Thoracic aorta (tissue), 2 donors: ENCODE data around the gene CTNNA3. TPM values are rescaled to one million over a fixed set of nuclear protein-coding genes. Genes with fewer than 3 reads are reported as not detected.

Experiments used
- ATAC-seq: fragments of 150-250 bp; one replicate; pipeline ENCODE4 v1.8.0; 2017; ENCODE audit warnings: low read depth; ENCODE audit not compliant: insufficient number of reproducible peaks, low FRiP score
- DNase-seq: peaks from one replicate; pipeline ENCODE4 v3.0.0-alpha.2; 2020; ENCODE audit warnings: low spot score
- H3K27ac ChIP-seq, 2 donors: fragments of 200-600 bp; sonication (generic); 1 replicate in 1 of 2; 2 replicates in 1 of 2; pipeline ENCODE4 v1.5.1; 2016; ENCODE audit warnings: mild to moderate bottlenecking in 2 of 2, moderate library complexity in 2 of 2
- H3K27me3 ChIP-seq: fragments of 200-600 bp; sonication (generic); replicated peaks from 2 replicates; pipeline ENCODE4 v1.6.0; 2016; ENCODE audit warnings: mild to moderate bottlenecking; ENCODE audit not compliant: insufficient read depth
- H3K36me3 ChIP-seq: fragments of 200-600 bp; sonication (generic); one replicate; pipeline ENCODE4 v1.5.1; 2016
- H3K4me1 ChIP-seq, 2 donors: fragments of 200-600 bp; sonication (generic); 1 replicate in 1 of 2; 2 replicates in 1 of 2; pipeline versions ENCODE4 v1.5.1 to v1.6.0; 2016; ENCODE audit warnings: low read depth in 2 of 2, mild to moderate bottlenecking in 1 of 2; ENCODE audit not compliant: control insufficient read depth in 1 of 2
- H3K4me3 ChIP-seq: fragments of 200-600 bp; sonication (generic); 2 replicates; pipeline ENCODE4 v1.5.1; 2016; ENCODE audit warnings: mild to moderate bottlenecking
- H3K9me3 ChIP-seq: fragments of 200-600 bp; sonication (generic); 2 replicates; pipeline ENCODE4 v1.5.1; 2016
- CTCF ChIP-seq: fragments of 200-600 bp; sonication (generic); IDR thresholded peaks from one replicate; pipeline ENCODE4 v1.5.1; 2019; ENCODE audit warnings: antibody characterized with exemption
- total RNA-seq, 2 donors: library from RNA; depleted of rRNA; stranded (reverse); fragments of >200 nt; gene quantifications; one replicate each; pipeline versions ENCODE4 v1.1.0 to v1.2.3, GENCODE V29; 2016

CTNNA3 gene
- total RNA-seq, 2 donors from 2014 or later, result 0.95 to 1.2 TPM

- Histone ChIP-seq H3K4me1 (no peaks in the 10 kb centered on the region), H3K4me3 (no peak overlapping the region), H3K27ac (no peak overlapping the region), H3K27me3 (no peaks in the 10 kb centered on the region), H3K36me3 (no peaks in the 10 kb centered on the region), H3K9me3 (no peaks in the 10 kb centered on the region)
- no peak for DNase-seq
- no peak for TF ChIP-seq CTCF
- no peak for ATAC-seq
Measured at GRCh38 chr10:66202101-66202500, 1493.9 kb downstream of the CTNNA3 start.

GRCh38 chr10:66192162-66192831, 1503.7 kb downstream of the CTNNA3 start:
- no peak for ATAC-seq
- no peaks in the 10 kb centered on the region for H3K9me3 ChIP-seq

GRCh38 chr10:66190413-66190812, 1505.6 kb downstream of the CTNNA3 start:
- Histone ChIP-seq H3K36me3 (no peaks in the 10 kb centered on the region), H3K4me3 (no peak overlapping the region), H3K9me3 (no peaks in the 10 kb centered on the region), H3K4me1 (no peaks in the 10 kb centered on the region), H3K27me3 (no peaks in the 10 kb centered on the region), H3K27ac (no peak overlapping the region)
- no peak for TF ChIP-seq CTCF
- ATAC-seq, result no peak
- DNase-seq, result no peak

More at GRCh38 chr10:66192162-66192831, 1503.7 kb downstream of the CTNNA3 start:
- Histone ChIP-seq H3K36me3 (no peaks in the 10 kb centered on the region), H3K4me3 (no peak overlapping the region), H3K27ac (no peak overlapping the region), H3K4me1 (no peaks in the 10 kb centered on the region), H3K27me3 (no peaks in the 10 kb centered on the region)
- no peak for TF ChIP-seq CTCF
- no peak for DNase-seq

GRCh38 chr10:66189271-66189670, 1506.7 kb downstream of the CTNNA3 start:
- no peaks in the 10 kb centered on the region for H3K27me3 ChIP-seq
- H3K4me1 ChIP-seq, result no peaks in the 10 kb centered on the region
- no peaks in the 10 kb centered on the region for H3K9me3 ChIP-seq
- no peak for DNase-seq
- H3K27ac ChIP-seq, result no peak overlapping the region
- no peak for TF ChIP-seq CTCF
- no peak overlapping the region for H3K4me3 ChIP-seq
- H3K36me3 ChIP-seq, result no peaks in the 10 kb centered on the region
- no peak for ATAC-seq

GRCh38 chr10:66187053-66187733, 1508.8 kb downstream of the CTNNA3 start:
- H3K4me3 ChIP-seq, result no peak overlapping the region
- H3K4me1 ChIP-seq, result no peaks in the 10 kb centered on the region
- no peak for ATAC-seq
- H3K9me3 ChIP-seq, result no peaks in the 10 kb centered on the region
- H3K36me3 ChIP-seq, result no peaks in the 10 kb centered on the region
- no peak for TF ChIP-seq CTCF
- H3K27ac ChIP-seq, result no peak overlapping the region
- DNase-seq, result no peak
- H3K27me3 ChIP-seq, result no peaks in the 10 kb centered on the region
